Naive thymus-derived CD8-positive, alpha-beta T cell (primary cell): ENCODE results near the gene PTGER4. TPM values are rescaled to one million over a fixed set of nuclear protein-coding genes. Genes with fewer than 3 reads are reported as not detected.

Source experiments
- ATAC-seq, 2 donors: fragments of 150-1000 bp; cut with Tn5 transposase in 1 of 2; sonication (Bioruptor Pico), chemical (Tn5 transposase) in 1 of 2; 1 replicate in 1 of 2; 2 replicates in 1 of 2; pipeline ENCODE4 v1.10.0; 2021; ENCODE audit warnings: mild to moderate bottlenecking in 2 of 2, moderate library complexity in 2 of 2
- POLR2A ChIA-PET: fragments of 350-600 bp; sonication (Branson Sonifier 250); formaldehyde crosslinking; loops from one replicate; lab custom pipeline; 2021; ENCODE audit warnings: antibody characterized with exemption; lab: Charles Lee
- DNase-seq, 10 donors: peaks; one replicate each; pipeline versions ENCODE4 v3.0.0 to v3.0.0-alpha.2; 2020 to 2022
- H3K27ac Mint-ChIP-seq, 10 donors: one replicate each; pipeline ENCODE4 v1.8.0; 2020 to 2022; ENCODE audit warnings: mild to moderate bottlenecking in 10 of 10, mixed read lengths in 10 of 10, moderate library complexity in 4 of 10, inconsistent platforms in 1 of 10
- H3K27me3 Mint-ChIP-seq, 5 donors: one replicate each; pipeline ENCODE4 v1.8.0; 2021 to 2022; ENCODE audit warnings: mixed read lengths in 5 of 5
- H3K36me3 Mint-ChIP-seq, 3 donors: one replicate each; pipeline ENCODE4 v1.8.0; 2020 to 2022; ENCODE audit warnings: mixed read lengths in 3 of 3, mild to moderate bottlenecking in 2 of 3, inconsistent platforms in 1 of 3
- H3K4me1 Mint-ChIP-seq, 4 donors: one replicate each; pipeline ENCODE4 v1.8.0; 2021 to 2022; ENCODE audit warnings: mixed read lengths in 4 of 4
- H3K4me3 Mint-ChIP-seq, 10 donors: one replicate each; pipeline ENCODE4 v1.8.0; 2020 to 2022; ENCODE audit warnings: mild to moderate bottlenecking in 10 of 10, mixed read lengths in 10 of 10, moderate library complexity in 6 of 10, inconsistent platforms in 1 of 10
- H3K9me3 Mint-ChIP-seq, 9 donors: one replicate each; pipeline ENCODE4 v1.8.0; 2020 to 2022; ENCODE audit warnings: mixed read lengths in 9 of 9, mild to moderate bottlenecking in 3 of 9, inconsistent platforms in 1 of 9, moderate library complexity in 1 of 9
- polyA plus RNA-seq, 3 donors: library from polyadenylated mRNA; unstranded; fragments of 300-500 nt; fragmentation: Illumina TruSeq; gene quantifications; one replicate each; pipeline ENCODE4 v1.2.3, GENCODE V29; 2021
- total RNA-seq, 8 experiments: library from RNA in 2 of 8; stranded (reverse) in 2 of 8; gene quantifications; one replicate each; pipeline ENCODE4 v1.2.3 and lab custom pipeline; 2021 to 2026

Gene PTGER4
- total and polyA plus RNA-seq, 5 experiments from 2014 or later, result 28.2 to 43.8 (median 36.0) TPM

DNA sequence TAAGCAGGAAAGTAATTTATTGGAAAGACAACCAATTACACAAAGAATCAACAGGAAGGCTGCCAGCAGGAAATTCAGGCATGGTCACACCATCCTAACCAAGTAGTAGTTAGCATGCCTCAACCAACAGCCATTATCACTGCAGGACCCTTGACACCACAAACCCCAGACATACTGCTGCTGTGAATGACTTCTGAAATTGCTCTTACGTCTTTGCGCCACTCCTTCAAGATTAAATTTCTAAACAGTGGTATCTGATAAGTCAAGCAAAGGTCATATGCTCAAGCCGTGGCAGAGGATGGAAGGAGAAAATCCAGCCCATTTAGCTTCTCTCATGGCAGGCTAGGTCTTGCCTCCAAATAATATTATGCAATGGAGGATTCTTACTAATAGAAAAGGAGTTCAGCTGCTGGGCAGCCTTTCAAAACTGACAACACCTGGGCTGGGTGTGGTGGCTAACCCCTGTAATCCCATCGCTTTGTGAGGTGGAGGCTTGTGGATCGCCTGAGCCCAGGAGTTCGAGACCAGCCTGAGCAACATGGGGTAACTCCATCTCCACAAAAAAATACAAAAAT is 5.0 kb upstream of the PTGER4 start:
- Mint-ChIP-seq H3K9me3 (peaks cover 0 to 2% (median 0%) of the 10 kb centered on the region in 9 donors), H3K4me1 (peaks cover 38 to 80% (median 77%) of the 10 kb centered on the region in 4 donors), H3K36me3 (no peaks in the 10 kb centered on the region), H3K4me3 (no peak overlapping the region), H3K27me3 (no peaks in the 10 kb centered on the region), H3K27ac (peak overlapping the region in 6 of 10 donors; percentile 23 to 90 (median 52))
- DNase-seq, result no peak
- POLR2A ChIA-PET, result interaction anchor here (9.7 kb wide), 1 partner anchor 23 kb away, joined by 140 read pairs; no protein-coding TSS in a partner anchor
- no peak for ATAC-seq

DNA sequence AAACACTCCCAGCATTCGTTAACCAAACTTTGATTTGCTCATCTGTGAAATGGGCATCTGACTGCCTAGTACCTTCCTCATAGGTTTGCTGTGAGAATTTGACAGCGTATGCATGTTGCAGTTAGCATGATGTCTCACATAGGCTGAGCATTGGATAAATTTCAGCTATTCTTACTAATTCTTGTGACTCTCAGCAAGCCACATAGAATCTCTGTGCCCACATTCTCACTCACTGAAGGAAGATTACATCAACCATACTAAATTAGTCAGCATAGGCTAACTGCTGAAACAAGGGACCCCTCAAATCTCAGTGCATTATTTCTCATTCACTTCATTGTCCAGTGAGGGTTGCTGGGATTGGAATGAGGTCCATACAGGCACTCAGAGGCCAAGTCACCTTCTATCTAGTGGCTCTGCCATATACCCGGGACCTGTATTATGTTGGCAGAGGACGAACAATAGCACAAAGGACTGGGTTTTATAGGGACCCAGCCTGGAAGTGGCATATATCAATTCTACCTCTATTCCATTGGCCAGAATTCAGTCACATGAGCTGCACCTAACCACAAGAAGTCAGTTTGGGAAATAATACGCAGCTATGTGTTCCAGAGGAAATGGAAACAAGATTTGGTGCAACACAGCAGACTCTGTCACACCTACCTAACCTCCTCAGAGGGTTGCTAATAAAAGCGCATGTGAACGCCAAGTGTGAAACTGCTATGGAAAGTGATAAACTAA is 4.2 kb upstream of the PTGER4 start:
- peaks cover 36 to 77% (median 70%) of the 10 kb centered on the region in 4 donors for H3K4me1 Mint-ChIP-seq
- H3K36me3 Mint-ChIP-seq, result no peaks in the 10 kb centered on the region
- H3K9me3 Mint-ChIP-seq, result peaks cover 0 to 2% (median 0%) of the 10 kb centered on the region in 9 donors
- H3K4me3 Mint-ChIP-seq, result peak overlapping the region in 5 of 10 donors; percentile 3 to 34 (median 18)
- POLR2A ChIA-PET, result interaction anchor here (0.7 to 9.7 kb wide), 2 partner anchors 24 to 265 kb away, joined by 3 to 140 read pairs; no protein-coding TSS in a partner anchor
- DNase-seq (no peak), ATAC-seq (no peak)
- H3K27me3 Mint-ChIP-seq, result no peaks in the 10 kb centered on the region
- peak overlapping the region in 9 of 10 donors; percentile 41 to 90 (median 66) for H3K27ac Mint-ChIP-seq

DNA sequence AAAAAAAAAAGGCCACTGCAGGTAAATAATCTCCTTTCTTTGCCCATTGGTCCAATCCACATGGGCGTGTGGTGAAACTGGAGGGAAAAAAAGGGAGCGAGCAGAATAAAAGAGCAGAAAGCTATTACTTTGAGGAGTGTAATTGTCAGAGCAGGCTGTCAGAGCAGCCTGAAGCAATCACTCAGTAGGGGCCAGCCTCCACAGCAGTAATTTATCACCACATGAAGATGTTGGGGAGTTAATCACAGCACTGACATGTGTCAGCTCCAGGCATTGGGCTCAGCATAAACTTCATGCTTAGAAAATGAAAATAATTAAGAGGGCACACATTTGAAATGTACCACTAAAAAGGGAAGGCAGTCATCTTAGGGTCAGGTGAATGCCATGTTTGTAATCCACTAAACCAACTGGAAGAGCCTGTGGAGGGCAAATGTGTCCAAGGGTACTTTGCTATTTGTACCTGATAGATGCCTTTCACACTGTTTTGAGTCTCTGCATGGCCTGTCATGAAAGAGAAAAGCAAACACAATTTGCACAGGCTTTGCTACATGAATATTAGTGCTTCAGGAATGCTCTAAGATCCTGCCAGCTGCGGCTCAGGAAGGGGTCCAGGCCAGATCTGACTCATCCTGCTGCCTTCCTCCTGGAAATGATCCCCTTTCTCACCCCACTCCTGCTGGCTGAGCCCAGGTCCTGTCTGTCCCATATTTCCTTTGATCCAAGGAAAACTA is 2.9 kb upstream of the PTGER4 start:
- Mint-ChIP-seq H3K27me3 (no peaks in the 10 kb centered on the region), H3K4me1 (peaks cover 39 to 81% (median 63%) of the 10 kb centered on the region in 4 donors), H3K27ac (peak overlapping the region; percentile 14 to 90 (median 78)), H3K9me3 (peaks cover 0 to 2% (median 0%) of the 10 kb centered on the region in 9 donors), H3K4me3 (peak overlapping the region in 5 of 10 donors; percentile 3 to 64 (median 29)), H3K36me3 (peaks cover 6 to 9% (median 7%) of the 10 kb centered on the region in 3 donors)
- DNase-seq (no peak), ATAC-seq (no peak)
- POLR2A ChIA-PET, result interaction anchor here (0.6 to 9.7 kb wide), 7 partner anchors 8 to 1010 kb away, joined by 3 to 140 read pairs (median 4); no protein-coding TSS in a partner anchor

DNA sequence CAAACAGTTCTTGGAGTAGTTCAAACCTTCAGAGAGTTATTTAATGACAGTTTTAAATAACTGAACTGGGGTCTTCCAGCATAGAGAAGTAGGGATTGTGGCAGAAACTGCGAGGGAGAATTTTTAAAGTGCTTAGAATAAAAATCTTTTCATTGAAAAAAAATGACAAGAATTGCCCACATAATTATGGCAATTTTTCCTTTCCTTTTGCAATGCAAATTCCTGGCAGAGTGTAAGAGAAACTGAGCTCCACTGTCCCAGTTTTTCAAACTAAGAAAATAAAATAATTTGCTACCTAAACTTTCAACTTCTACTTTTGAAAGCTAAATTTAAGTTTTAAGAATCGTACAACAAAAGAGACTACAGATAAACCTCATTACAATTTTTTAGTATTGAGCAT is 2.3 kb upstream of the PTGER4 start:
- H3K4me1 Mint-ChIP-seq, result peaks cover 38 to 84% (median 61%) of the 10 kb centered on the region in 4 donors
- peak overlapping the region in 1 of 10 donors; percentile 29 for H3K4me3 Mint-ChIP-seq
- DNase-seq (no peak), ATAC-seq (no peak)
- H3K36me3 Mint-ChIP-seq, result peaks cover 9 to 15% (median 12%) of the 10 kb centered on the region in 3 donors
- peaks cover 0 to 2% (median 0%) of the 10 kb centered on the region in 9 donors for H3K9me3 Mint-ChIP-seq
- peak overlapping the region in 9 of 10 donors; percentile 1 to 90 (median 80) for H3K27ac Mint-ChIP-seq
- no peaks in the 10 kb centered on the region for H3K27me3 Mint-ChIP-seq
- POLR2A ChIA-PET, result interaction anchor here (0.6 to 9.7 kb wide), 5 partner anchors 9 to 271 kb away, joined by 3 to 140 read pairs (median 4); no protein-coding TSS in a partner anchor

DNA sequence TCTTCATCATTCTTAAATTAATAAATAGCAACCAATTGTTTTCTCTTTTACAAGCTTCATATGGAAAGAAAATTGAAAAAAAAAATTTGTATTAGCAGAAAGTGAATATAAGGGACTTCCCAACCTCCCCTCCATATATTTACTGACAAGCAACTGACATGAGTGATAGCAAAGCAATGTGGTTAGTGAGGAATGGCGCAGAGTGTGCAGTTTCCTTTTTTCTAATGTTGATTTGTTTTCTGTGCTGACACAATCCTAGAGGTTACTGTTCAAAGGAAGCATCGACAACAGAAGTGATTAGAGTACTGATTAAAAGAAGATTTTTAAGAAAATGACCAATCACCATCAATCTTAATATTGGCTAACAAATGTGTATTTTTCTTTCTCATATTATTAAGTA is 1.7 kb upstream of the PTGER4 start:
- DNase-seq (no peak), ATAC-seq (no peak)
- peaks cover 33 to 84% (median 57%) of the 10 kb centered on the region in 4 donors for H3K4me1 Mint-ChIP-seq

DNA sequence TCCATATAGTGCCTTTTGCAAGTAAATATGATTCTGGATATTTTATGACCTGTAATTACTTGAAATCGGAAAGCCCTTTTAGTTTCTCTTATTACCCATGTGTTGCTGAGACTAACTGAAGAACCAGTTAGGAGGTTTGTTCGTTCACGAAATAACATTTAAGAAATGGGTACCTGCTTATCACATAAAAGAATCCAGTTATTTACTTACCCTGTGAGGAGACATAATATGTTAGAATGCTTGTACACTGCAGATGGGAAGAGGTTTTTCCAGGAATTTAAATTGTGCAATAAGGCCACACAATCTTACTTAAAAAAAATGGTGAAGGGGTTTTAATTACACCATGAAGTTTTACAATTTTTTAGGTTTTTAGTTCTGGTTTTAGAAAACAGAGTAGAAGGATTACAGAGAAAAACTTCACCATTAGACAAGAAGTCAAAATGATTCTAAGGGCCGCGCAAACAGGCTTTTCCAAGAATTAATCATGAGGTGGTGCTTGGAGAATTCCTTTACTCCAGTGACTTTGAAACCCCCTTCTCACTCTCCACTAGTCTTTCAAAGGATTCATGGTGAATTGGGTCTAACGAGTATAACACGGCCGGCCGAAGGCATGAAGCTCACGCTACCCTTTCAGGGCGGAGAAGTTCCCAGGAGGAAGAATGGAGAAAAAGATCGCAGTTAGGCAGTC is 1.1 kb upstream of the PTGER4 start:
- POLR2A ChIA-PET, result interaction anchor here (0.7 to 9.7 kb wide), 6 partner anchors 19 to 1513 kb away, joined by 3 to 140 read pairs (median 6); no protein-coding TSS in a partner anchor
- no peaks in the 10 kb centered on the region for H3K27me3 Mint-ChIP-seq
- H3K27ac Mint-ChIP-seq, result peak overlapping the region; percentile 92 to 99 (median 98)
- H3K4me1 Mint-ChIP-seq, result peaks cover 33 to 84% (median 56%) of the 10 kb centered on the region in 4 donors
- no peak for ATAC-seq
- DNase-seq, result no peak
- H3K9me3 Mint-ChIP-seq, result peaks cover 0 to 2% (median 0%) of the 10 kb centered on the region in 9 donors
- H3K36me3 Mint-ChIP-seq, result peaks cover 9 to 18% (median 12%) of the 10 kb centered on the region in 3 donors
- H3K4me3 Mint-ChIP-seq, result peak overlapping the region; percentile 90 to 100 (median 97)

More for the DNA sequence above, 1.7 kb upstream of the PTGER4 start:
- Mint-ChIP-seq H3K4me3 (peak overlapping the region in 4 of 10 donors; percentile 33 to 100 (median 48)), H3K27me3 (no peaks in the 10 kb centered on the region), H3K36me3 (peaks cover 9 to 15% (median 12%) of the 10 kb centered on the region in 3 donors), H3K9me3 (peaks cover 0 to 2% (median 0%) of the 10 kb centered on the region in 9 donors), H3K27ac (peak overlapping the region in 6 of 10 donors; percentile 2 to 99 (median 48))
- POLR2A ChIA-PET, result interaction anchor here (1.0 to 9.7 kb wide), 3 partner anchors 9 to 26 kb away, joined by 4 to 140 read pairs (median 5); no protein-coding TSS in a partner anchor

DNA sequence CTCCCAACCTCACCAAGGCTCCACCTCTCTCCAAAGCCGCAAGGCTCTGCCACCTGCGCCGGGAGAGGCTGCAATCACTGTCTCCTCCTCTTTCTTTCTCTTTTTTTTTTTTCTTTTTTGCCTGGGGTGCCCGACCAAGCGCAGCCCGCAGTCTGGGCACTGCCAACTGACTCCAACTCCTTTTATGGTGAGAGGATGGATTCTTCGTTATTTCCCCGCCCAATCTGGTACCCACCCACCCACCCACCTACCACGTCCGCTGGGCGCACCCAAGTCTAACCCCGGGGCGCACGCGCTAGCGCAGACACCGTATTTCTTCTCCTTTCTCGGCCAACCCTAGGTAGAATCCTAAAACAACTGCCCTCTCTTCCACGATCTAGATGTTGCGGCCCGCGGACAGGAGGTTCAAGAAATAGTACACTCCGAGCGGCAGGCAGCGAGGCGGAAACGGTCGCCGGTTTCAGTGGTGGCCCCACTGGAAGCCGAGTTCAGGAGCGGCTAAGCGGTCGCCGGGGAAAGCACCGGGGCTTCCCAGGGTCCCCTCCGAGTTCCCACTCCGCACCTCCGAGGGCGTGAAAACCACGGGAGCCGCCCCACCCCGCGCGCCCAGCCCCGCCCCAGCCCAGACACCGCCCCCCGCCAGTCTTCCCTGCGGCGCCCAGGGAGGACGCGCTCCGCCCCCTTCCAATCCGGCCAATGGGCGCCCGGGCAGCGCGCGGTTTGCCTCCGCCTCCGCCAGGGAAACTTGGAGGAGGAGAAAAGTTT is 385 bp upstream of the PTGER4 start:
- peak; percentile 65 to 68 for ATAC-seq
- Mint-ChIP-seq H3K36me3 (peaks cover 9 to 18% (median 12%) of the 10 kb centered on the region in 3 donors), H3K27me3 (no peaks in the 10 kb centered on the region), H3K9me3 (peaks cover 0 to 2% (median 0%) of the 10 kb centered on the region in 9 donors), H3K27ac (peak overlapping the region; percentile 92 to 99 (median 98)), H3K4me3 (peak overlapping the region; percentile 90 to 100 (median 97)), H3K4me1 (peaks cover 32 to 83% (median 56%) of the 10 kb centered on the region in 4 donors)
- POLR2A ChIA-PET, result interaction anchor here (0.7 to 9.7 kb wide), 14 partner anchors 18 to 1514 kb away, joined by 3 to 140 read pairs (median 4); no protein-coding TSS in a partner anchor
- DNase-seq, result peak; percentile 83 to 92 (median 89)

DNA sequence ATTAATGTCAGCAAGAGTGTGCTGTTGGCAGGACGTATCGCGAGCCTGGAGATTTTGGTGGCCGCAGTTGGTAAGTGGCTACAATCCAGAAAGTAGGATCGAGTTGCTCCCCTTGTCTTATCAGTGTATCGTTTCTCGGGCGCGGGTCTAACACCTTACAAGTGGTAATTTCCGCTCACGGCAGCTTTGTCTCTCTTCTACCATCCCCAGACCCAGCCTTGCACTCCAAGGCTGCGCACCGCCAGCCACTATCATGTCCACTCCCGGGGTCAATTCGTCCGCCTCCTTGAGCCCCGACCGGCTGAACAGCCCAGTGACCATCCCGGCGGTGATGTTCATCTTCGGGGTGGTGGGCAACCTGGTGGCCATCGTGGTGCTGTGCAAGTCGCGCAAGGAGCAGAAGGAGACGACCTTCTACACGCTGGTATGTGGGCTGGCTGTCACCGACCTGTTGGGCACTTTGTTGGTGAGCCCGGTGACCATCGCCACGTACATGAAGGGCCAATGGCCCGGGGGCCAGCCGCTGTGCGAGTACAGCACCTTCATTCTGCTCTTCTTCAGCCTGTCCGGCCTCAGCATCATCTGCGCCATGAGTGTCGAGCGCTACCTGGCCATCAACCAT is 1.1 kb downstream of the PTGER4 start:
- peaks cover 33 to 84% (median 57%) of the 10 kb centered on the region in 4 donors for H3K4me1 Mint-ChIP-seq
- DNase-seq, result peak in 9 of 10 donors; percentile 18 to 75 (median 55)
- H3K4me3 Mint-ChIP-seq, result peak overlapping the region; percentile 90 to 100 (median 97)
- peaks cover 0 to 2% (median 0%) of the 10 kb centered on the region in 9 donors for H3K9me3 Mint-ChIP-seq
- H3K36me3 Mint-ChIP-seq, result peaks cover 9 to 24% (median 12%) of the 10 kb centered on the region in 3 donors
- peak; percentile 7 to 11 for ATAC-seq
- POLR2A ChIA-PET, result interaction anchor here (0.7 to 9.7 kb wide), 15 partner anchors 10 to 273 kb away, joined by 3 to 140 read pairs (median 4); no protein-coding TSS in a partner anchor
- peak overlapping the region; percentile 92 to 99 (median 98) for H3K27ac Mint-ChIP-seq
- H3K27me3 Mint-ChIP-seq, result no peaks in the 10 kb centered on the region

DNA sequence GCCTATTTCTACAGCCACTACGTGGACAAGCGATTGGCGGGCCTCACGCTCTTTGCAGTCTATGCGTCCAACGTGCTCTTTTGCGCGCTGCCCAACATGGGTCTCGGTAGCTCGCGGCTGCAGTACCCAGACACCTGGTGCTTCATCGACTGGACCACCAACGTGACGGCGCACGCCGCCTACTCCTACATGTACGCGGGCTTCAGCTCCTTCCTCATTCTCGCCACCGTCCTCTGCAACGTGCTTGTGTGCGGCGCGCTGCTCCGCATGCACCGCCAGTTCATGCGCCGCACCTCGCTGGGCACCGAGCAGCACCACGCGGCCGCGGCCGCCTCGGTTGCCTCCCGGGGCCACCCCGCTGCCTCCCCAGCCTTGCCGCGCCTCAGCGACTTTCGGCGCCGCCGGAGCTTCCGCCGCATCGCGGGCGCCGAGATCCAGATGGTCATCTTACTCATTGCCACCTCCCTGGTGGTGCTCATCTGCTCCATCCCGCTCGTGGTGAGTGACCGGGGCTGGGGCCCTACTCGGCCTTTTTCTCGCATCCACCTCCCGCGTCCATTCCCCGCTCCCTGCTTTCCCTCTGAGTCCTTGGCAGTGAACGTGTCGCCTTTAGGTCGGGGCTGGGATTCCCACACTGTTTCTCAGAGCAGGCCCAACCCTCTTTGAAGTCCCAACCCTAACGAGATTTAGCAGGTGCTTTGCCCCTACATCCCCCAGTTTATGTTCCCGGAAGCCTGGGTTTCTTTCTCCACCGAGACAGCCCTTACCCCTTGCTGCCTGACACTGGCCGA is 1.8 kb downstream of the PTGER4 start:
- ATAC-seq (peak; percentile 1 to 2), DNase-seq (peak; percentile 28 to 67 (median 50))
- POLR2A ChIA-PET, result interaction anchor here (0.6 to 9.7 kb wide), 11 partner anchors 11 to 274 kb away, joined by 3 to 140 read pairs (median 4); no protein-coding TSS in a partner anchor
- Mint-ChIP-seq H3K27me3 (no peaks in the 10 kb centered on the region), H3K9me3 (peaks cover 0 to 2% (median 0%) of the 10 kb centered on the region in 9 donors), H3K36me3 (peaks cover 9 to 29% (median 12%) of the 10 kb centered on the region in 3 donors), H3K4me1 (peaks cover 36 to 84% (median 57%) of the 10 kb centered on the region in 4 donors), H3K4me3 (peak overlapping the region; percentile 90 to 100 (median 97)), H3K27ac (peak overlapping the region; percentile 92 to 99 (median 98))
